Skeletal muscle cell (primary cell): ENCODE results near the gene KNCN.

ENCODE experiments used
- DNase-seq: peaks from one replicate; pipeline ENCODE4 v3.0.0-alpha.2; 2010; ENCODE audit warnings: low read depth
- H3K4me3 ChIP-seq: 2 replicates; pipeline ENCODE4 v1.5.1; 2011; ENCODE audit warnings: low read depth, mild to moderate bottlenecking, control low read depth, low read length, moderate library complexity

KNCN gene

GRCh38 chr1:46569884-46570725 is 18.7 kb upstream of the KNCN start:
- DNase-seq = no peak
- no peak overlapping the region for H3K4me3 ChIP-seq

DNA sequence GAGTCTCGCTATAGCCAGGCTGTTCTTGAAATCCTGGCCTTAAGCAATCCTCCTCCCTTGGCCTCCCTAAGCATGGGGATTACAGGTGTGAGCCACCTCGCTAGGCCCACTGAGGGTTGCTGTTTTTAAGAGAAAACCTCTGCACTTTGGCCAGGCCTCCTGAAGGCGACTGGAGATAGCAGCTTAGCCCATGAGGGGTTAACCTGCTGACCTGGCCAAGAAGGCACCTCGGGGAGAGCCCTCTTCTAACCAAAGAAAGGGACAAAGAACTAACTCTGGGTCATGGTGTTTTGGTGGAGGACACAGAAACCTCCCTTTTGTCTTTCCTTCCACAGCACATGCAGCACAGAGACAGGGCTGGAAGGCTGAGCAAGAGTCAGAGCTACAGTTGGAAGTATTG is 17.7 kb upstream of the KNCN start:
- no peak overlapping the region for H3K4me3 ChIP-seq
- DNase-seq = no peak

- no peak for DNase-seq
- H3K4me3 ChIP-seq = no peak overlapping the region
Measured at GRCh38 chr1:46568461-46568891, 17.0 kb upstream of the KNCN start.

GRCh38 chr1:46563341-46563740 is 11.9 kb upstream of the KNCN start:
- H3K4me3 ChIP-seq = no peak overlapping the region
- DNase-seq = no peak

DNA sequence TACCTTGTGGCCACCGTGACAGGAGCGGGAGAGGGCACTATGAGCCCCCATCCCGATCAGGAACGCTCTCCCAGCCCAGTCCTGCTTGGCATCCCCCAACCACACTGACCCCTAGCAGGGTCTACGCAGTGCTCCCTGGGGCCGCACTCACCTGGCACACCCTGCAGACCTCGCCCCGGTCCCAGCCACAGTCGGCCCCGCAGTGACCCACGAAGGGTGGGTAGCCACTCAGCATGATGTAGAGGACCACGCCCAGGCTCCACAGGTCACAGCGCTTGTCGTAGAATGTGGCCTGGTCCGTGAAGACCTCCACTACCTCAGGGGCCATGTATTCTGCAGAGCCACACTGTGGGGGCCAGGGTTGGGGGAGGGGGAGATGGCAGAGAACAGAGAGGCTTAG is 11.1 kb upstream of the KNCN start:
- DNase-seq = no peak
- no peak overlapping the region for H3K4me3 ChIP-seq

DNA sequence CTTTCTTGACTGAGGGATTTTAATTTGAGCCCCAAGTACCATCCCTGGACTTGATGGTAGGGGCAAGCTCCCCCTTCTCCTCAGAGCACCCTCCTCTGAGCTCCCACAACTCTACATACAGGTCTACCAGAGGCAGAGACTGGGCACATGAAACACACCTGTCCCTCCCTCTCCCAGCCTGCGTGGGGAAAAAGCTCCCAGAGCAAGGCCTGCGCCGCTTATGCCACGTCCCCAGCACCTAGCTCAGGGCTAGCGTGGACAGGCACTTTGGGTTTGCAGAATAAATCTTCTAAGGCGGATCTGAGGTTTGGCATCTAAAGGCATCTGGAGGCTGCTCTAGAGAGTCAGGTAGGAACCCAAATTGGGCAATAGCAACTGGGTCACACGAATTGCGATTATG is 7.5 kb upstream of the KNCN start:
- H3K4me3 ChIP-seq = no peak overlapping the region
- no peak for DNase-seq

GRCh38 chr1:46558141-46558963 is 6.9 kb upstream of the KNCN start:
- H3K4me3 ChIP-seq = no peak overlapping the region
- DNase-seq = no peak

DNA sequence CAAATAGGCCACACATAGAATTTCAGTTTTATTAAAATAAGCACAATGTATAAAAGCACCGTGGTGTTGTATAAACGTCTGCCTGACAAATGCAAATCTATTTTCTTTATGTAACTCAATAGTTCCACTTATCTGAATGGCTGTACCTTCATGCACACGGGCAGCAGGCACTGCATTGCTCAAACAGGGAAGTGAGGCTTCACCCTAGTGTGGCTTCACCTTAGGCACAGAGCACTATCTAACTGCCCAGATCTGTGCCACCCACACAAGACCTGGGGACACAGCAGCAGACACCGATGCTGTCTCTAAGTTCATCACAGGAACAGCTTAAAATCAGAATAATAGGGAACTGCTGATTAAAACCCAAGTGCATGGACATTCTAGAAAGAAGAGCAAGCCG is 6.0 kb upstream of the KNCN start:
- no peak overlapping the region for H3K4me3 ChIP-seq
- no peak for DNase-seq

GRCh38 chr1:46556822-46557221 is 5.4 kb upstream of the KNCN start:
- no peak for DNase-seq
- H3K4me3 ChIP-seq = no peak overlapping the region

- DNase-seq = no peak
- no peak overlapping the region for H3K4me3 ChIP-seq
Measured at GRCh38 chr1:46555826-46556619, 4.6 kb upstream of the KNCN start.

GRCh38 chr1:46554597-46555381 is 3.3 kb upstream of the KNCN start:
- no peak overlapping the region for H3K4me3 ChIP-seq
- no peak for DNase-seq

DNA sequence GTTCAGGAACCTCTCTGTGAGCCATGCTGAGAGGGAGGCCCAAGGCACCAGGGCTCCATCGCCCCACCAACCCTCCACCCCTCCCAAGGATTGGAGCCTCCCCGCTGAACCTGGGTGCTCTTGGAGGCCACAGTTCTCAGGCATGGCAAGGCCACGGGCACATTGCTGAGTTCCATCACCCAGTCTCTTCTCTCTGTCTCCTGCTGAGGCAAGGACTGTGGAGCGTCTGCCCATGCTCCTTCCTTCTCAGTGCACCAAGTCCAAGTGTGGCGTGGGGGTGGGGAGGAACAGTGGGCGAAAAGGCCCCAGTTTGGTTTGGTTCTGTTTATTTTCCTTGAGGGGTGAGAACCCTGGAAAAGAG is 2.8 kb upstream of the KNCN start:
- no peak for DNase-seq
- no peak overlapping the region for H3K4me3 ChIP-seq

- no peak for DNase-seq
- no peak overlapping the region for H3K4me3 ChIP-seq
Measured at GRCh38 chr1:46553506-46553905, 2.1 kb upstream of the KNCN start.

DNA sequence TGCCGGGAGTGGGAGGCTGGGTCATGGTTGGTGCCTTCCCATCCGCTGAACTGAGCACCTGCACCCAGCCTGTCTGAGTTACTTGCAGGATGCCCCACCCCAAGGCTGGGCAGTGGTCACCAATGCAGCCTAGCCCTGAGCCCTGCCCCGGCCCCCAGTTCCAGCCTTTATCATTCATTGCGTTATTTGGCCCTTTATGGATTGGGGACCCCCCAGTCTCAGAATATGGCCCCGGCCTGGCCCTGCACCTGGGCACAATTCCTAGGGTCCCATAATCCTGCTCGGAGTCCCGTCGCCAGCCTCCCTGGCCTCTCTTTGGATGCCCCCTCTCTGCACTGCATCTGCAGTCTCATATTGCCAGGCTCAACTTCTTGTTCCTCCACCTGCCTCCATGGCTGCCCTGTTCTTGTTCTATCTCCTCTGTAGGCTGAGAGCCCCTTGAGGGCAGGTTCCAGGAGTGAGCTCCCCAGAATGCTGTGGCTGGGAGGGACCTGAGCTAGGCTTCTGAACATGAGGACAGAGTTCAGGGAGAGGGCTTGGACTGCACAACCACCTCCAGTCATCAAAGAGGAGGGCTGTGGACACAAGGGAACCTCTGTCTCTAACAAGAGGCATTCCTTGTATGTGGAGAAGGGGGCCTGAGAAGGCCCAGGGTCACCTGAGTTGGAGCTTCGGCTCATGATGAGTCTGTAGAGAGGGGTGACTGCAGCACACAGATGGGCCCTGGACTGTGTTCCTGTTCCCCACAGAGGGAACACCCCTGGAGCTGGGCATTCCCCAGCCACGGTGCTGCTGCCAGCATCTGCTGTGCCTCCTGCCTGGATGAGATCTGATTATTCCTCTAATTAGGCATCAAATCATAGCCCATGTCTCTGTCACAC is 1.1 kb upstream of the KNCN start:
- DNase-seq = no peak
- no peak overlapping the region for H3K4me3 ChIP-seq

DNA sequence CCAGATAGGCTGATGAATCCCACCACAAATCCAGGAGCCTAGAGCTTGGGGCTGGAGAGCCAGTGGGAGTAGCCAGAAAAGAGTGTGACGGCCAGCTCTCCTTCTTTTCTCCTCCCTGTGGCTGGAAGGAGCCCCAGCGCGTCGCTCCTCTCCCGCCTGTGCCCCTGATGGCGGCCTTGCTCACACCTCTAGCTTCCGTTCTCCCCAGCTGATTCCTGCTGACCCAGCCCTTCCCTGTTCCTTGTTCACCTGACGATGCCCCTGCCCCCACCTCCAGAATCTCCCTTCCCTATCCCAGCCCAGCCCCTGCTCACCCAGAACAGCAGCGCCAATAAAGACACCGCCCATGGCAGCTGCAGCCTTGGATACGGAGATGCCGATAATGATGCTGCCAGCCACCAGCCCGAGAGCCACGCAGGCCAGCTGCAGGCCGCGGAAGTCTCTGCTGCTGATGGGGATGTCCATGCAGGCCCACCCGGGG is 656 bp downstream of the KNCN start:
- no peak for DNase-seq

GRCh38 chr1:46549697-46550681 is 1.5 kb downstream of the KNCN start:
- no peak overlapping the region for H3K4me3 ChIP-seq
- no peak for DNase-seq

More for the DNA sequence above, 656 bp downstream of the KNCN start:
- no peak overlapping the region for H3K4me3 ChIP-seq
